ENCODE data around the gene TRAPPC5. TPM values are rescaled to one million over a fixed set of nuclear protein-coding genes. Genes with fewer than 3 reads are reported as not detected.

Gene TRAPPC5
- total RNA-seq, 1 experiment from 2014 or later, result 101 TPM

DNA sequence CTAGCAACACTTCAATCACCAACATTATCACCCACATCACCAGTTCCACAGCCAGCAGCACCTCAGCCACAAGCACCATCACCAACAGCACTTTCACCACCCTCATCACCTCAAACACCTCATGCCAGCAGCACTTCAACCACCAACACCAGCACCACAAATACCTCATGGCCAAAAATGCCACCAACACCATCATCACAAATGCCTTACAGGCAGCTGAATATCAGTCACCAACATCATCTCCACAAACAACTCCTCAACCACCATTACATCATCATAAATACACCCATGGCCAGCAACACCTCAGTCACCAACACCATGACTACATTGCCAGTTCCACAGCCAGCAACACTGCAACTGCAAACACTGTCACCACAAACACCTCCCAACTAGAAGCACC lies 10.9 kb downstream of the TRAPPC5 start:
- Histone ChIP-seq H3K9ac (ENCODE audit: low read length) (no peak overlapping the region), H3K4me2 (ENCODE audit: low read length) (no peak overlapping the region), H3K36me3 (ENCODE audit: control insufficient read depth in 1 of 2, insufficient read depth in 2 of 2, low read length in 2 of 2) (no peaks in the 10 kb centered on the region), H3K4me1 (ENCODE audit: control insufficient read depth in 1 of 2, insufficient read depth in 2 of 2, low read length in 2 of 2) (no peaks in the 10 kb centered on the region), H2AFZ (ENCODE audit: low read depth, low read length, poor library complexity, severe bottlenecking) (no peak overlapping the region), H3K9me3 (ENCODE audit: control insufficient read depth in 1 of 2, insufficient read depth in 1 of 2, low read depth in 1 of 2, low read length in 2 of 2) (peaks cover 0 to 5% of the 10 kb centered on the region in 2 experiments; a peak in 1 of 4 replicates), H3K27me3 (ENCODE audit: insufficient read depth, low read length) (0 out of 2 replicates have a peak, but pooled peaks cover 2% of the 10 kb centered on the region), H3K4me3 (replicated peaks in 1 of 2; ENCODE audit: low read depth in 1 of 2, low read length in 2 of 2) (no peak overlapping the region), H3K79me2 (ENCODE audit: insufficient read depth, low read length) (no peaks in the 10 kb centered on the region), H4K20me1 (ENCODE audit: insufficient read depth) (no peaks in the 10 kb centered on the region), H3K9me2 (ENCODE audit: insufficient read depth) (no peaks in the 10 kb centered on the region), H3K27ac (ENCODE audit: low read depth, low read length) (no peak overlapping the region)
- DNase-seq (ENCODE audit: low read depth, low spot score) (no peak), ATAC-seq (no peak)
- RAD21 ChIA-PET (ENCODE audit: low non-redundant PET in 1 of 2, low total read pairs in 2 of 2, uncharacterized antibody in 2 of 2, unreplicated experiment in 2 of 2), result no interaction called here
- intact Hi-C loops (cut with micrococcal nuclease), result no loop called here
- CTCF ChIA-PET, result no interaction called here
- POLR2A ChIA-PET, result no interaction called here
- TF ChIP-seq, protein P1, sequence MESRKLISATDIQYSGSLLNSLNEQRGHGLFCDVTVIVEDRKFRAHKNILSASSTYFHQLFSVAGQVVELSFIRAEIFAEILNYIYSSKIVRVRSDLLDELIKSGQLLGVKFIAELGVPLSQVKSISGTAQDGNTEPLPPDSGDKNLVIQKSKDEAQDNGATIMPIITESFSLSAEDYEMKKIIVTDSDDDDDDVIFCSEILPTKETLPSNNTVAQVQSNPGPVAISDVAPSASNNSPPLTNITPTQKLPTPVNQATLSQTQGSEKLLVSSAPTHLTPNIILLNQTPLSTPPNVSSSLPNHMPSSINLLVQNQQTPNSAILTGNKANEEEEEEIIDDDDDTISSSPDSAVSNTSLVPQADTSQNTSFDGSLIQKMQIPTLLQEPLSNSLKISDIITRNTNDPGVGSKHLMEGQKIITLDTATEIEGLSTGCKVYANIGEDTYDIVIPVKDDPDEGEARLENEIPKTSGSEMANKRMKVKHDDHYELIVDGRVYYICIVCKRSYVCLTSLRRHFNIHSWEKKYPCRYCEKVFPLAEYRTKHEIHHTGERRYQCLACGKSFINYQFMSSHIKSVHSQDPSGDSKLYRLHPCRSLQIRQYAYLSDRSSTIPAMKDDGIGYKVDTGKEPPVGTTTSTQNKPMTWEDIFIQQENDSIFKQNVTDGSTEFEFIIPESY (IDR thresholded peaks at IDR 0.05; ENCODE audit: extremely low read depth, insufficient replicate concordance, low read length), result no peak
- TF ChIP-seq FOSL1 (IDR thresholded peaks at IDR 0.05; ENCODE audit: low read depth) (no peak), ELF1 (IDR thresholded peaks at IDR 0.05; ENCODE audit: borderline replicate concordance, low read depth) (no peak), EGR1 (IDR thresholded peaks at IDR 0.05; ENCODE audit: low read depth) (no peak), RAD21 (IDR thresholded peaks at IDR 0.05; ENCODE audit: low read depth) (no peak), POLR2AphosphoS5 (IDR thresholded peaks at IDR 0.05; ENCODE audit: low read depth, low read length) (no peak), CEBPB (IDR thresholded peaks at IDR 0.05; ENCODE audit: low read depth) (no peak), YY1 (IDR thresholded peaks at IDR 0.05; ENCODE audit: extremely low read depth, insufficient replicate concordance, low read depth, low read length) (no peak), CBX3 (IDR thresholded peaks at IDR 0.05; ENCODE audit: low read depth) (no peak), SIN3A (IDR thresholded peaks at IDR 0.05; ENCODE audit: low read depth) (no peak), JUND (IDR thresholded peaks at IDR 0.05) (no peak), POLR2A (IDR thresholded peaks at IDR 0.05; ENCODE audit: borderline replicate concordance, extremely low read depth, insufficient read depth, insufficient read length) (no peak), EZH2phosphoT487 (IDR thresholded peaks at IDR 0.05; ENCODE audit: borderline replicate concordance) (no peak)
- TF ChIP-seq, protein P2, sequence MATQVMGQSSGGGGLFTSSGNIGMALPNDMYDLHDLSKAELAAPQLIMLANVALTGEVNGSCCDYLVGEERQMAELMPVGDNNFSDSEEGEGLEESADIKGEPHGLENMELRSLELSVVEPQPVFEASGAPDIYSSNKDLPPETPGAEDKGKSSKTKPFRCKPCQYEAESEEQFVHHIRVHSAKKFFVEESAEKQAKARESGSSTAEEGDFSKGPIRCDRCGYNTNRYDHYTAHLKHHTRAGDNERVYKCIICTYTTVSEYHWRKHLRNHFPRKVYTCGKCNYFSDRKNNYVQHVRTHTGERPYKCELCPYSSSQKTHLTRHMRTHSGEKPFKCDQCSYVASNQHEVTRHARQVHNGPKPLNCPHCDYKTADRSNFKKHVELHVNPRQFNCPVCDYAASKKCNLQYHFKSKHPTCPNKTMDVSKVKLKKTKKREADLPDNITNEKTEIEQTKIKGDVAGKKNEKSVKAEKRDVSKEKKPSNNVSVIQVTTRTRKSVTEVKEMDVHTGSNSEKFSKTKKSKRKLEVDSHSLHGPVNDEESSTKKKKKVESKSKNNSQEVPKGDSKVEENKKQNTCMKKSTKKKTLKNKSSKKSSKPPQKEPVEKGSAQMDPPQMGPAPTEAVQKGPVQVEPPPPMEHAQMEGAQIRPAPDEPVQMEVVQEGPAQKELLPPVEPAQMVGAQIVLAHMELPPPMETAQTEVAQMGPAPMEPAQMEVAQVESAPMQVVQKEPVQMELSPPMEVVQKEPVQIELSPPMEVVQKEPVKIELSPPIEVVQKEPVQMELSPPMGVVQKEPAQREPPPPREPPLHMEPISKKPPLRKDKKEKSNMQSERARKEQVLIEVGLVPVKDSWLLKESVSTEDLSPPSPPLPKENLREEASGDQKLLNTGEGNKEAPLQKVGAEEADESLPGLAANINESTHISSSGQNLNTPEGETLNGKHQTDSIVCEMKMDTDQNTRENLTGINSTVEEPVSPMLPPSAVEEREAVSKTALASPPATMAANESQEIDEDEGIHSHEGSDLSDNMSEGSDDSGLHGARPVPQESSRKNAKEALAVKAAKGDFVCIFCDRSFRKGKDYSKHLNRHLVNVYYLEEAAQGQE (IDR thresholded peaks at IDR 0.05; ENCODE audit: low read depth), result no peak
- TF ChIP-seq, protein P3, sequence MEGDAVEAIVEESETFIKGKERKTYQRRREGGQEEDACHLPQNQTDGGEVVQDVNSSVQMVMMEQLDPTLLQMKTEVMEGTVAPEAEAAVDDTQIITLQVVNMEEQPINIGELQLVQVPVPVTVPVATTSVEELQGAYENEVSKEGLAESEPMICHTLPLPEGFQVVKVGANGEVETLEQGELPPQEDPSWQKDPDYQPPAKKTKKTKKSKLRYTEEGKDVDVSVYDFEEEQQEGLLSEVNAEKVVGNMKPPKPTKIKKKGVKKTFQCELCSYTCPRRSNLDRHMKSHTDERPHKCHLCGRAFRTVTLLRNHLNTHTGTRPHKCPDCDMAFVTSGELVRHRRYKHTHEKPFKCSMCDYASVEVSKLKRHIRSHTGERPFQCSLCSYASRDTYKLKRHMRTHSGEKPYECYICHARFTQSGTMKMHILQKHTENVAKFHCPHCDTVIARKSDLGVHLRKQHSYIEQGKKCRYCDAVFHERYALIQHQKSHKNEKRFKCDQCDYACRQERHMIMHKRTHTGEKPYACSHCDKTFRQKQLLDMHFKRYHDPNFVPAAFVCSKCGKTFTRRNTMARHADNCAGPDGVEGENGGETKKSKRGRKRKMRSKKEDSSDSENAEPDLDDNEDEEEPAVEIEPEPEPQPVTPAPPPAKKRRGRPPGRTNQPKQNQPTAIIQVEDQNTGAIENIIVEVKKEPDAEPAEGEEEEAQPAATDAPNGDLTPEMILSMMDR (IDR thresholded peaks at IDR 0.05 in 2 of 3, conservative IDR thresholded peaks at IDR 0.05 in 1 of 3; ENCODE audit: borderline replicate concordance in 1 of 3, insufficient read depth in 1 of 3, low read depth in 2 of 3, low read length in 2 of 3), result no peak
- TF ChIP-seq, protein P4, sequence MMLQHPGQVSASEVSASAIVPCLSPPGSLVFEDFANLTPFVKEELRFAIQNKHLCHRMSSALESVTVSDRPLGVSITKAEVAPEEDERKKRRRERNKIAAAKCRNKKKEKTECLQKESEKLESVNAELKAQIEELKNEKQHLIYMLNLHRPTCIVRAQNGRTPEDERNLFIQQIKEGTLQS (IDR thresholded peaks at IDR 0.05), result no peak
- TF ChIP-seq, protein P5, sequence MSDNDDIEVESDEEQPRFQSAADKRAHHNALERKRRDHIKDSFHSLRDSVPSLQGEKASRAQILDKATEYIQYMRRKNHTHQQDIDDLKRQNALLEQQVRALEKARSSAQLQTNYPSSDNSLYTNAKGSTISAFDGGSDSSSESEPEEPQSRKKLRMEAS (IDR thresholded peaks at IDR 0.05), result no peak
- BruUV-seq (replicated peaks), result no TSS peak
